DOHH2 (cell line): ENCODE measurements around the gene HIC1.

Experiments used
- EZH2phosphoT487 ChIP-seq: fragments of 200-600 bp; sonication (generic); IDR thresholded peaks from 2 replicates; pipeline ENCODE4 v1.6.1; 2017; ENCODE audit warnings: borderline replicate concordance, mild to moderate bottlenecking, antibody characterized with exemption, low read length, moderate library complexity, mixed read lengths
- TF ChIP-seq, protein P1 (sequence below): fragments of 200-600 bp; sonication (generic); IDR thresholded peaks from one replicate; pipeline ENCODE4 v1.5.1; 2014; ENCODE audit warnings: antibody characterized with exemption, mild to moderate bottlenecking, low read depth, low read length; ENCODE audit not compliant: poor library complexity, severe bottlenecking

DNA sequence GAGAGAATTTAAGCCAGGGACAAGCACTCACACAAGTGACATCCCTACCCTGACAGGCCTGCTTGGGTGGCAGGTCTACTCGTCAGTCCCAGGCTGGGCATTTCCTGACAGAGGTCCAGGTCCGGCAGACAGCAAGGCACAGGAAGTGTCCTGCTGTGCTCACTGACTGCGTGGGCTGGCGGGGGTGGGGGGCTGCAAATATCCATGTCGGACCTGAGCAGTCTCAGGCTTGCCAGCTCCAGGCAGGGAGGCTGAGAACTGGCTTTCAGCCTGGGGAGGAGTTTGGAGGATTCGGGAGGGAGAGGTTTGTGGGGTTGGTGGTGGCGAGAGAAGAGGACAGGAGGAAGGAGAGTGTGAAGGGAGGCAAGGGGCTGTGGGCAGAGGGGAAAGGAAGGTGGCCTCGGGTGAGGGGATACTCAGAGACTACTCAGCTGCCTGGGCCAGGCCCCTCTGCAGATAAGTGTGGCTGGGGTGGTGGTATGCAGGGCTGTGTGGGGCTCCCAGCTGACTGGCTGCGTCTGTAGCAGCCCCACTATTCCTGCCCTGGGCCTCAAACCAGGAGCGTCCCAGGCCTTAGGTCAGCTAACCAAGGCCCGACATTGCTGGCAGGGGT, 7.8 kb downstream of the HIC1 start:
- TF ChIP-seq, protein P1, sequence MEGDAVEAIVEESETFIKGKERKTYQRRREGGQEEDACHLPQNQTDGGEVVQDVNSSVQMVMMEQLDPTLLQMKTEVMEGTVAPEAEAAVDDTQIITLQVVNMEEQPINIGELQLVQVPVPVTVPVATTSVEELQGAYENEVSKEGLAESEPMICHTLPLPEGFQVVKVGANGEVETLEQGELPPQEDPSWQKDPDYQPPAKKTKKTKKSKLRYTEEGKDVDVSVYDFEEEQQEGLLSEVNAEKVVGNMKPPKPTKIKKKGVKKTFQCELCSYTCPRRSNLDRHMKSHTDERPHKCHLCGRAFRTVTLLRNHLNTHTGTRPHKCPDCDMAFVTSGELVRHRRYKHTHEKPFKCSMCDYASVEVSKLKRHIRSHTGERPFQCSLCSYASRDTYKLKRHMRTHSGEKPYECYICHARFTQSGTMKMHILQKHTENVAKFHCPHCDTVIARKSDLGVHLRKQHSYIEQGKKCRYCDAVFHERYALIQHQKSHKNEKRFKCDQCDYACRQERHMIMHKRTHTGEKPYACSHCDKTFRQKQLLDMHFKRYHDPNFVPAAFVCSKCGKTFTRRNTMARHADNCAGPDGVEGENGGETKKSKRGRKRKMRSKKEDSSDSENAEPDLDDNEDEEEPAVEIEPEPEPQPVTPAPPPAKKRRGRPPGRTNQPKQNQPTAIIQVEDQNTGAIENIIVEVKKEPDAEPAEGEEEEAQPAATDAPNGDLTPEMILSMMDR, result no peak
- no peak for TF ChIP-seq EZH2phosphoT487
